ENCODE data around the gene UNC5A.

Gene UNC5A

DNA sequence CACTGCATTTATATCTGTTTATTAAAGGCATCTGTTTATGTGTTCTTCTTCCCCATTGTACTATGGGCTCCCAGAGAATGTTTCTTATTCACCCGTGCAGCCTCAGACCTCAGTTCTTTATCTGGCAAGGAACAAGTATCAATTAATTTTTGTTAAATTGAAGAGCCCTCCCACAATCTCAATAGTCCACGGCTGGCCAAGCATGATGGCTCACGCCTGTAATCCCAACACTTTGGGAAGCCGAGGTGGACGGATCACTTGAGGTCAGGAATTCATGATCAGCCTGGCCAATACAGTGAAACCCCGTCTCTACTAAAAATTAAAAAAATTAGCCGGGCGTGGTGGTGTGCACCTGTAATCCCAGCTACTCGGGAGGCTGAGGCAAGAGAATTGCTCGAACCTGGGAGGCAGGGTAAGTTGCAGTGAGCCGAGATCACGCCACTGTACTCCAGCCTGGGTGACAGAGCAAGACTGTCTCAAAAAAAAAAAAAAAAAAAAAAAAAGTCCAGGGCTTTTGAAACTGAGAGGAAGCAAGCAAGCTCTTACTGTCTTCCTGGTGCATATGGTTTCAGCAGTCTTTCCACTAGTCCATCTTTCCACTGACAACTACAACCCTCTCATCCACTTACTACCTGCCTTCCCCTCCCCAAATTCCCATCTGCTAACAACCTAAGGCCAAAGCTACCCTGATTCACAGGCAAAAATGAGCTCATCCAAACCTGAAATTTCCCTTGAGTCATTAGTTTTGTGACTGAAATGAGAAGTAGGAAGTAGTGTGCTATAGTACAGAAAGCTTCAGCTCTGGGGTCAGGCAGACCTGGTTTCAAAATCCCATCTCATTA, 91.1 kb downstream of the UNC5A start:
- DNase-seq, result peak in 1 of 2 donors; percentile 45

DNA sequence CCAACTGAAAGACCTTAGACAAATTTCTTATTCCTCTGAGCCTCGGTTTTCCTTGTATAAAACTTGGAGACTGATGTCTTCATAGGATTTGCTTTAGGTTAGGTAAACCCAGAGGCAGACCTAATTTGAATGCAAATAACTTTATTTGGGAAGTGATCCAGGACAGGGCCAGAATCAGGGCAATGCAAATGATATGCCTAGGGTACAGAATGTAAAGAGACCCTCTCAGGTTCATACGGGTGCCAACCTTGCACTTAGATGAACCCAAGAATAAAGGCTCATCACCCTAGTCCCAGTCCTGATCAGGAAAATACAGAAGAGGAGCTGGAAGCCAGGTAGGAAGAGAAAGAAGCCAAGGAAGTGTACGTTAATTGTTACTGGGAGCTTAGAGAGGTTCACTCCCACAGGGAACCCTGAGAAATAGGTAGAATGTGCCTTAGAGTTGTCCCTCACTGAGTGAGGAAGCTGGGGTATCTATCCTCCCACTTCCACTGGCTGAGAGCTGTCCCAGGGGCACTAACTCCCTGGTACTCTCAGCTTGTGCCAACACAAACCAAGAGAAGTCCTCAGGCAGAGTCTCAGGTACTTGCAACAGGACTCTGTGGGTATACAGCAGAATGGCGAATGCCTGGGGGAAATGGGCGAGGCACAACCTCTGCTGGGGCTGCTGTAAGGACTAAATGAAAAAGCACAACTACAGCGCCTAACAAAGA, 91.9 kb downstream of the UNC5A start:
- no peak for DNase-seq

DNA sequence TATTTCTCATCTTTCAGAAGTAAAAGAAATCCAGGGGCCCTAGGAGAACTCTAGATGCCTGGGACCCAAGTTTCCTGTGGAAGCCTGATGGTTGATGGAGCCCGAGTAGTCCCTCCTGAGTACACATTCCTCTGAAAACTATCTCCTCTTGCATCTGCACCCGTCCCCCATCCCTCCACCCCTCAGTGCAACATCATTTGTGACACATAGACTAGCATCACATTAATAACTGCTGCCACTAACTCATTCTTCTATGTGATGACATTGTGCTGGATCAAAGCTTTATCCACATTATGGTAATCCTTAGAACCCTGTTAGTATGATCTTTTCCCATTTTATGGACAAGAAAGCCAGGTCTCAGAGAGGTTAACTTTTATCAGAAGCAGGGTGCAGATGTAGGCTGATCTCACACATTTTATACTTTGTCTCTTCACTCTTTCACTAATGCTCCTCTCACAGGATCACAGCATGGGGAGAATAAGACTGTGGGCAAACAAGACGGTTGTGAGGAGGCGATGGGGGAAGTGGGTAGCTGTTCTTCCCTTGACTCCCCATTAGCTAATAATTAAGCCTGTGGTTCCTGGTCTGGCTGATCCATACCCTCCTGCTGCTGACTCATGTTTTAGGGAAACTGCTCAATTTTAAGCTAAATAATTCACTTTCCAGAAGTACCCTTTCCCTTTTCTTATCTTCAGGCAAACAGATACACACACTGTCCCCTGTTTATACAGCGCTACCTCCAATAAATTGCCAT, 92.7 kb downstream of the UNC5A start:
- DNase-seq, result no peak

DNA sequence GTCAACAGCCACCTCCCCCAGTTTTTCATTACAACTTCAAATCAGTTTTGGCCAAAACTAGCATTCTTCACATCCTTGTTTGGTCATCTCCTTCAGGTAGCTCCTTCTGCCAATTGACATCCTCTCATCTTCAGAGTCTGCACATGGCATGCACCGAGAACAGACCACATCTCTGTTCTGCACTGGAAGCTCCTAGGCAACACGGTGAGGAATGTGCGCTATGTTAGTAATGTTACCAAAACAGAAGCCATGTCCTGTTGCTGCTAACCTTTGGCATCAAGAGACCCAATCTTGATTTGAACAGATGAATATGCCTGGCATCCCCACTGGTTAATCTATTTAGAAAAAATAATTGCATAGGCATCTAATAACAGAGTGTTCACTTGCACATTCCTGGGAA, 93.9 kb downstream of the UNC5A start:
- no peak for DNase-seq

DNA sequence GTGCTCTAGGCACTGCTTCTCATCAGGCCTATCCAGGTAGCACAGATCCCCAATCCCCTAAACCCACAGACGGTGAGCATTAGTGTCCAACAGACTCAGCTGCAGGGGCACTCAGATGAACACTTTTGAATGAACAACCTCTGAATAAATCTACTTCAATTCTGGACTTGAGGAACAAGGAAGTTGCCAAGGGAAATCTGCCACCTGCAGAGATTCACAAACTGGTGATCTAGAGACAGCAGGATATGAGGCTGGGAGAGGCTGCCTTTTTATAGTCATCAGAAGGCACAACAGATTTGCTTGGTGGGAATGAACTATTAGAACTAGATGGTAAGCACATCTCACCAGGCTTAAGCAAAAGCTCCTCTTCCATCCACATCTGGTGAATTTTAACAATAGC, 95.8 kb downstream of the UNC5A start:
- no peak for DNase-seq

DNA sequence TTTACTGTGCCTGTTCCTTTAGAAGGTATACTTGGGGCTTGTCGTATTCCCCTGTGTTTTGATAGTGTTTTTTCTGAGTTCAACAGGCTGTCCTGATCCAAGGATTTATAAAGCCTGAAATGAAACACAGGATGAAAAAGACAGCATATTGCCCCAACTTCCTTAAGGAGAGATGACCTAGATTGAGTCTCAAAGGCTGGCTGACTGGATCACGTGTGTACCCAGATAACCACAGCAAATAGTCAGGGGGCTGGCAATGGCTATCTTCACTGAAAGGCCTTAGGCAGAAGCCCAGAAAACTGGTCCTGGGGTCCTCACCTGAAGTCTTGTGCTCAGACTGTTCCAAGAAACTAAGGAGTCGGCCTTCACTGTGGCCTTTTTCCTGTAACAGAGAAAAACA, 96.4 kb downstream of the UNC5A start:
- no peak for DNase-seq

DNA sequence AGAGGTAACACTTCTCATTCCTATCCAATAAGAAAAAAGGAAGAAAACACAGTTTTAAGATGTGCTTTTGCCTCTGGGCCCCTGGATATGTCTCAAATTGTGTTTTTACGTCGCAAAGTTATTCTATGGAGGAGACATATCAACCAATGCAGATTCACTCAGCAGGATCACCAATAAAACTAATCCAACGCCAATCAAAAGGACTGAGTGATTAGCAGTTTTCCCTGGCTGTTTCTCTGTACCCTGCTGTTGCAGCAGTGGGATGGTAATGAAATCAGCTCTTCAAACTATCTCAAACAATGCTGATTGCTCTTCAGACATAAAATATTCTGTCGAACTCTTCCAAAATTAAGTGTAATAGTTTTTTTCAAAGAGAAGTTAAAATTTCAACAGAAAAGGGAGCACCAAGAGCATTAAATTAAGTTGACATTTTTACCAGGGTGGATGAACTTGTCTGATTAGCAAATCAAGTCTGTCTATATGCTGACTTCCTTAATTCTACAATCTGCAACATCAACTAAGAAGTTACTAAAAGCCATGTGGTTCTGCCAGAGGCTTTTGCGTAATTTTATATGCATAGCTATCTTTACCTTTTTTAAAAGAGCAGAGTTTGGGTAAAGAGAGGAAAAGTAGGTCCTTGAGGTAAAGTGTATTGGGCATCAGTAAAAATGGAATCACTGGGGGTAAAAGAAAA, 98.5 kb downstream of the UNC5A start:
- DNase-seq, result no peak

DNA sequence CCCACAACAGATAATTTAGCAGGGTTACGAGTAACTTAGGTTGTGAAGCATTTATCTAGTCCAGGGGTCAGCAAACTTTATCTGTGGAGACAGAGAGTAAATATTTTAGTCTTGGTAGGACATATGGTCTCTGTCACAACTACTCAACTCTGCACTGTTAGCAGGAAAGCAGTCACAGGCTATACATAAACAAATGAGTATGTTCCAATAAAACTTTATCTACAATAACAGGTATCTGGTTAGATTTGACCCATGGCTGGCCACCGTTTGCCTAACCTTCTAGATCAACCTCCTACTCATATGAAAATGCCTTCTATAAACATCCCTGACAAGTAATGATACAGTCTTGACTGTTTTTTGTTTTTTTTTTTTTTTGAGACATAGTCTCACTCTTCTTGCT, 101.8 kb downstream of the UNC5A start:
- DNase-seq, result no peak

DNA sequence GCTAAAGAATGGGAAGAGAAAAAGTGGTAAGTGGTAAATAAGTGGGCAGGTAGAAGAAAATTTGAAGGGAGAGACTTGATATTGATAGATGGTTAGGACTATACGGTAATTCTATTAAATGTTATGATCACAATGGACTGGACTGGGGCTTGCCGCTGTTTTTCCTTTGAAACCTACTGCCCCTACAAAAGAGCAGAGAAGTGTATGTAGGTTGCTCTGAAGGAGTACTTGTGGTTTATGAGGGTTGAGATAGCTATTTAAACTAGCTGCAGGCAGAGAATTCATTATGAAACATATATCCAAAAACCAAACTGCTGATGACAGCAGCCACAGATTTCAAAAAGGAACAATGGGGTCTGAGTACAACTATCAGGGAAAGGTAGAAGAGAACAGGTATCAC, 105.5 kb downstream of the UNC5A start:
- no peak for DNase-seq

DNA sequence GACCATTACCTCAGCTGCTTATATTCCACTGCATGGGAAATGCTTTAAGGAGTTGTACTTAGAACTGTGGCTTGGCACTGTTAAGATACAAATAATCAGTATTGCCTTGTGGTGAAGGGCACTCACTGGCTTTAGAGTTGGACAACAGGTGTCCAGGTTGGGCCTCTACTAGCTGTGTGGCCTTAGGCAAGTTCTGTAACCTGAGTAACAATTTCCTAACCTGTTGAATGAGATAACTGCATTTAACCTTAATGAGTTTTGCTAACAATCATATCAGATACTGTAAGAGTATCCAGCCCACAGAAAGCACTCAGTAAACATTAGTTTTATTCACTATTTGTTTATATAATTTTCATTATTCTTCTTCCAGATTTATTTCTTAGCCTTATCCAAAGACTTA, 106.0 kb downstream of the UNC5A start:
- no peak for DNase-seq

DNA sequence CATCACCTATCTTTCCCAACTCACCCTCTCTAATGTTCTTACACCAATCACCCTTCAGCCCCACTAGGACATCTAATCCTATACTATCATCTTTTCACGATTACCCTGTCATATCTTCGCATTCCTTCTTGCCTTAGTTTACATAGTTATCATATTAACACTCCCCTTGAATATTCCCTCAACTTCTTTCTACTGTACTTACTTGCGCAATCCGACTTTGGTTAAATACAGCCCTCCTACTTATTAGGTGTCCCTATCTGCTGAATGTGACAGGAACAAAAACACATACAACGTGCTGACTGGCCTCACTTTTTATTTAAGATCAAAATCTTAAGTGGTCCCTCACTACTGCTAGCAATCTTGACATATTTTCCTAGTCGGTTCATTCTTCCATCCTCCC, 108.3 kb downstream of the UNC5A start:
- no peak for DNase-seq

DNA sequence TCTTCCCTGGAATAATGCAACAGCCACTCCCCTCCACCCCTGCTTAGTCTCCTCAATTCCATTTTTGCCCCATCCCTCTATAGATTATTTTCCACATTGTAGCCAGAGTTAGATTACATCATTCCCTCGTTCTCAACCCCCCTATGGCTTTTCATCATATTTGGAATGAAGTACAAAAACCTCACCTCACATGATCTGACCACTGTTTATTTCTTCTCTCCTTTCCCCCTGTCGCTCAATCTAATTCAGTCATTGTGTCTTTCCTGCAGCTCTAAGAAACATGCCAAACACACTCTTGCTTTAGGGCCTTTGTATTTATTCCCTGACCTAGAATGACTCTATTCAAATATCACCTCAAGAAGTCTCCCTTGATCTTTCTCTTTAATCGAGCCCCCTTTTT, 111.4 kb downstream of the UNC5A start:
- DNase-seq, result no peak

DNA sequence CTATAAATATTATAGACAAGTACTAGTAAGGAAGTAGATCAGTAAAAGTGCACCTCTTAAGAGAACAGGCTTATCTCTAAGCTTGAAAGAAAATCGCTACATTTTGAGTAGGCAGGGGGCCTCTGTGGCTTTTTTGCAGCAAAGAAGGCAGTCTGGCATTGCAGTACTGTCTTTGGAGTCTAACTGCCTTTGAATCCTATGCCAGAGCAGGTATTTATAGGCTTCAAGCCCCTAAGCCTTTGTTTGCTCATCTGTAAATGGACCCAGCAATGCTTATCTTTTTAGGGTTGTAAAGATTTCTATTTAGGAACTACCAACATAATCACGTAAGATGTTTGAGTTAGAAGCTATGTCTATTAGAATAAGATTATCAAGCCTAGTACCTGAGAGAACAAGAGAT, 112.5 kb downstream of the UNC5A start:
- DNase-seq, result no peak

DNA sequence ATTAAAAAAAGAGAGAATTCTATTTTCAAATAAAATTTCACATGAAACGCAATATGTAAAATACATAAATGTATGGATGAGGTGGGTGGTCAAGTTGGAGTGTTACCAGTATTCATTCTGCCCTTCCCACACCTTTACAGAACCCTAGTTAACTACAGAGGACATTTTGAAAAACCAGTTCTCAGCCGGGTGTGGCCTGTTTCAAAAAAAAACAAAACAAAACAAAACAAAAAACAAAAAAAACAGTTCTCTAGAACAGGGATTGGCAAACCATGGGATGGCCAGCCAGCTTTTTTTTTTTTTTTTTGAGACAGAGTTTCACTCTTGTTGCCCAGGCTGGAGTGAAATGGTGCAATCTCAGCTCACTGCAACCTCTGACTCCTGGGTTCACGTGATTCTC, 117.2 kb downstream of the UNC5A start:
- no peak for DNase-seq

DNA sequence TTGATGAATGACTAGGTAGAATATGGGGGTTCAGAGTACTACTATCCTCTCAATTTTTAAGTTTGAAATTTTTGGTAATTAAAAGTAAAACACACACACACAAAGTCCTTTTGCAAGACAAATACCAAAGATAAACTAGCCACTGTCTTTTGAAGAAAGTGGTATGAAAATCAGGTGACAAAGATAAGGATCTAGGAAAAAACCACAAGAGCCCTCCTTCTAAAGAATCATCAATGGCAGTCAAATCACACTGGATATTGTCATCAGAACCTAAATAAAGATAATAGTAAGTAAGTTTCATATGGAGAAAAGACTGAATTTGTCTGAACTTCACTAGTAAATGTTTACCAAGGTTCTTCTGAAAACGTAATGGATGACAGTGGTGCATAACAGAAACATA, 119.3 kb downstream of the UNC5A start:
- no peak for DNase-seq

All from stimulated activated CD4-positive, alpha-beta T cell treated with anti-CD3 and anti-CD28 coated beads, Interleukin-2, amount 100 ng/mL, for 24 hours (primary cell).